ENCODE measurements around the gene SMC3.

The SMC3 gene

DNA sequence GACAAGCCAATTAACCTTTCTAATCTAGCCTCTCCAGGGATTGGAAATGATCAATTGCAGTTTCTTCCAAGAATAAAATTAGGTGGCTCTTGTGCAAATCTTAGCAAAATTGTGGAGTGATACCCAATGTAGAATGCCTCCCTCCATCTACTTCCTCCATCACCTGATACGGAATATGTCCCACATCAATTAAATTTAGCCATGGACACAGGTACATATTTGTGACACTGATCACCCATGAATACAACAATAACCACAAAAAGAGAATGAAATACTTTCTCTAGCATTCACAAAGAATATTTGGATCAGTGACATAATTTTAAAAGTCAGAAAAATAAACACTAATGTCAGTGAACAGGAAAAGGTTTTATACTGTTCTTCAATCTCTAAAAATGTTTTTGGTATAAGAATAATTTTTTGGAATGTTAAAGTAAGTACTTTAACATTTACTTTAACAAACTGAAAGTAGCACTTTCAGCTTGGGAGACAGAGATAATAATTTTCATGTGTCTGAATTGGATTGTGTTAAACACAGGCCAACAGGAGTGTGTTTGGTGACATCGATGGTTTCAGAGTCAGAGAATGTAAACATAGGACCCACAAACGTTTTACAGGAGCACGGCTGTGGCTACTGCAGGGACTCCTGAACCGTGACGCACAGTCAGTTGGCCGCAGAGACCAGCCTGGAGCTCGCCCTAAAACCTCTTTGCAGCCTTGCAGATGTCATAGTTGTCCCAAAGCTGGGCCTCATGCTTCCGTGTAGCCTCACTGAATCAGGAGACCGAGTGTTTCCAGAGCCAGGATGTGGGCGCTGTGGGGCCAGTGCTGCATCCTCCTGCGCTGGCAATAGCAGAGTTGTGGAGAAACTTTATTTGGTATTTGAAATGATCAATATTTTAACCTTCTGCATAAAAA, 83.8 kb downstream of the SMC3 start:
- TF ChIP-seq, protein P1, sequence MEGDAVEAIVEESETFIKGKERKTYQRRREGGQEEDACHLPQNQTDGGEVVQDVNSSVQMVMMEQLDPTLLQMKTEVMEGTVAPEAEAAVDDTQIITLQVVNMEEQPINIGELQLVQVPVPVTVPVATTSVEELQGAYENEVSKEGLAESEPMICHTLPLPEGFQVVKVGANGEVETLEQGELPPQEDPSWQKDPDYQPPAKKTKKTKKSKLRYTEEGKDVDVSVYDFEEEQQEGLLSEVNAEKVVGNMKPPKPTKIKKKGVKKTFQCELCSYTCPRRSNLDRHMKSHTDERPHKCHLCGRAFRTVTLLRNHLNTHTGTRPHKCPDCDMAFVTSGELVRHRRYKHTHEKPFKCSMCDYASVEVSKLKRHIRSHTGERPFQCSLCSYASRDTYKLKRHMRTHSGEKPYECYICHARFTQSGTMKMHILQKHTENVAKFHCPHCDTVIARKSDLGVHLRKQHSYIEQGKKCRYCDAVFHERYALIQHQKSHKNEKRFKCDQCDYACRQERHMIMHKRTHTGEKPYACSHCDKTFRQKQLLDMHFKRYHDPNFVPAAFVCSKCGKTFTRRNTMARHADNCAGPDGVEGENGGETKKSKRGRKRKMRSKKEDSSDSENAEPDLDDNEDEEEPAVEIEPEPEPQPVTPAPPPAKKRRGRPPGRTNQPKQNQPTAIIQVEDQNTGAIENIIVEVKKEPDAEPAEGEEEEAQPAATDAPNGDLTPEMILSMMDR (conservative IDR thresholded peaks at IDR 0.05) = no peak
- no peak overlapping the region for H3K27ac ChIP-seq

DNA sequence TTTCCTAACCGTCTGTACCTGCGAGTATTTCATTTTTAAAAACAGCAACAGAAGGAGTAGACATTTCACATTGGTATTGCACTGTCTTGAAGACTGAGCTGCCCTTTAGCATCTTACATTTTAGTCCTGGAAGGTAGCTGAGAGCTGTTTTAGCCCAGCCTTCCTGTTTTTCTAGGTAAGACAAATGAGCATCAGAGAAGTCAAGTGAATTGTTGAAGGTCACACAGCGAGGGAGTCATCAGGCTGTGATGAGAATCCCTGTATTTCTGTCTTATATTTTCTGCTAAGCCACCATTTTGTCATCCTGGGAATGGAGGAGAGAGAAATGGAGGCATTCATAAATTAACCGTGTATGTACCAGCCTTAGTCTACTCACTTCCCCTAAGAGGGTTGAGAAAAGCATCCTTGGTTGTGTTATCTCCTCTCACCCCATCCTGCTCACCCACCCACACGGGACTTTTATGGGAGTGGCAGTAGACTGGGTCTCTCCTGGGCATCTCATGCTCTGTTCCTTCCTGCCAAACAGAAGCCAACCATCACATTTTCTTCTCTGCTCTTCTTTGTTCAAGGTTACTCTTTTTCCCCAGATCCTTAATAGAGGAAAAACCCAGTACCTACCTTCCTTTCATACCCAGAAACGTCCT, 85.1 kb downstream of the SMC3 start:
- TF ChIP-seq, protein P1 (conservative IDR thresholded peaks at IDR 0.05) = no peak
- H3K27ac ChIP-seq = no peak overlapping the region
